Hematopoietic multipotent progenitor cell treated with erythropoietin and hydrocortisone succinate and interleukin-3 and kit ligand, for 8 days (in vitro differentiated cells): Measurements from ENCODE around the gene PRR15.

Source experiments
- DNase-seq: peaks from one replicate; pipeline ENCODE4 v3.0.0-alpha.2; 2015

The PRR15 gene

DNA sequence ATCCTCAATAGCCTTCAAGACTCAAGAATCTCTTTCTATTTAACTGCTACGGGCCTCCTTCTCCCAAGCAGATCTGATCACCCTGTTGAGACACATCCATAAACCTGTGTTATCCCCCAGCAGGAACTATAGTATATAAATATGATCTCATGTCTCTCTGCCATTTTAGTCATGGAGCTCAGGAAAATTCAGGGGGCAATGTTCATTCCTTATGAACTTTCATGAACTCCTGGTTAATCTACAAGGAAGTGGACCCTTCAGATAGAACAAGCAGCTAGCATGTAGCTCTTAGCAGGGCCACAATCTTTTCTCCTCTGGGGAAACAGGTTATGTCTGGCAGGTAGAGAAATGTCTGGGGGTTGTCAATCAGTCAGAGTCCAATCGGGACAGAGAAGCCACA lies 8.9 kb downstream of the PRR15 start:
- DNase-seq: no peak

DNA sequence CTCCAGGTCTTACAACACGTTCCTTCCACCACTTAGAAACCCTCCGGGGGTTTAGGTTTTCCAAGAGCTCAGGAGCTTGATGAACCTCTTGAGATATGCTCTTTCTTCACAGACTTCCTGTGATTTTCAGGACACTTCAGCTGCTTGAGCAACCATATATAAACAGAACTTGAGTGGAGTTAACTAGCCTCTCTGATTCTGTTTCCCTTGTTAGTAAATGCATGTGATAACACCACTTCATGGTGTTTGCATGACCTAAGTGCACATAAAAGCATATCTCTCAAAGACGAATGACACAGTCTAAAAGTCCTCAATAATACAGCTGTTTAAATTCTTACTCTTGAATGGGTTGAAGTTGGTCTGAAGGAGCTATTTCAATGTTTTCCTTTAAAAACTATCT lies 9.9 kb downstream of the PRR15 start:
- no peak for DNase-seq

DNA sequence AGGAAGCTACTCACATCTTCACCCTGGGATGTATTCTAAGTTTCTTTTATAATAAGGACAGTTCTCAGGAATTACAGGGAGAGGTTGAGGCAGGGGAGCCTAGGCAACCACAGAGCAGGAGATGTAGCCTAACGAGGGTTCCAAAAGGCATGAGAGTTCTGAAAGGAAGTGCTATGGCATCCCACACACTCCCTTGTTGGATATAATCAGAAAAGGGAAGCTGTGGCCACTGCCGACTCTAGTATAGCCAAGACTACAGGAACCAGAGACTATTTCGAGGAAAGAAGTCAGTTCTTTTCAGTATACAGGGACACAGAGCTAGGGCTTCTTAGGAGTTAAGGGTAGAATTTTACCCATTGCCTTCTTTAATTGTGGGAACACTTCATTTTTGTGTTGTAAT lies 11.0 kb downstream of the PRR15 start:
- no peak for DNase-seq

DNA sequence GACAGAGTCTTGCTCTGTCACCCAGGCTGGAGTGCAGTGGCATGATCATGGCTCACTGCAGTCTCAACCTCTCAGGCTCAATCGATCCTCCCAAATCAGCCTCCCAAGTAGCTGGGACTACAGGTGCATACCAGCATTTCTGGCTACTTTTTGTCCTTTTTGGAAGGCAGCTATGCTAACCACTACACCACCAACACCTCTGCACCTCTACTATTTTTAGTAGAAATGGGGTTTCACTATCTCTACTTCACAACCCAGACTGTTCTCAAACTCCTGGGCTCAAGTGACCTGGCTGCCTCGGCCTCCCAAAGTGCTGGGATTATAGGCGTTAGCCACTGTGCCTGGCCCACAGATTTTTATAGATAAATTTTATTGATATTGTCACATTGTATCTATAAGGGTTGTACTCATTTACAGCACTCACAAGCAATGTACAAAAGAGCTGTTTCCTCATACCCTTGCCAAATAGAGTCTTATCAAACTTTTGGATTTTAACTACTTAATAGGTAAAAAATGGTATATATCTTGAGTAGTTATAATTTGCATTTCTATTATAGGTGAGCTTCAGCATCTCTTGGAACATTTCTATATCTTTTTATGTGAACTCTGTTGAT lies 23.7 kb downstream of the PRR15 start:
- no peak for DNase-seq

DNA sequence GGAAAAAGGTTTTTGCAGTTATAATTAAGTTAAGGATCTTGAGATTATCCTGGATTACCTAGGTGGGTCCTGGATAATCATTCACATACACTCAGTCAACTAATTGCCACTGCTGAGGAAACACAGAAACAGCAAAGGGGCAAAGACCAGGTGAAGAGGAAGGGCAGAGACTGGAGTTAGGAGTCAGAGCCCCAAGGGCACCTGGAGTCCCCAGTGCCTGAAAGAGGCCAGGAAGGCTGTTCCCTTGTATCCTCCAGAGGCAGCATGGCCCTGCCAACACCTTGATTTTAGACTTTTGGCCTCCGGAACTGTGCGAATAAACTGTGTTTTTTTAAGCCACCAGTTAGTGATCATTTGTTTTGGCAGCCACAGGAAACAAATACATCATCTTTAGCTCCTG lies 24.6 kb downstream of the PRR15 start:
- no peak for DNase-seq

DNA sequence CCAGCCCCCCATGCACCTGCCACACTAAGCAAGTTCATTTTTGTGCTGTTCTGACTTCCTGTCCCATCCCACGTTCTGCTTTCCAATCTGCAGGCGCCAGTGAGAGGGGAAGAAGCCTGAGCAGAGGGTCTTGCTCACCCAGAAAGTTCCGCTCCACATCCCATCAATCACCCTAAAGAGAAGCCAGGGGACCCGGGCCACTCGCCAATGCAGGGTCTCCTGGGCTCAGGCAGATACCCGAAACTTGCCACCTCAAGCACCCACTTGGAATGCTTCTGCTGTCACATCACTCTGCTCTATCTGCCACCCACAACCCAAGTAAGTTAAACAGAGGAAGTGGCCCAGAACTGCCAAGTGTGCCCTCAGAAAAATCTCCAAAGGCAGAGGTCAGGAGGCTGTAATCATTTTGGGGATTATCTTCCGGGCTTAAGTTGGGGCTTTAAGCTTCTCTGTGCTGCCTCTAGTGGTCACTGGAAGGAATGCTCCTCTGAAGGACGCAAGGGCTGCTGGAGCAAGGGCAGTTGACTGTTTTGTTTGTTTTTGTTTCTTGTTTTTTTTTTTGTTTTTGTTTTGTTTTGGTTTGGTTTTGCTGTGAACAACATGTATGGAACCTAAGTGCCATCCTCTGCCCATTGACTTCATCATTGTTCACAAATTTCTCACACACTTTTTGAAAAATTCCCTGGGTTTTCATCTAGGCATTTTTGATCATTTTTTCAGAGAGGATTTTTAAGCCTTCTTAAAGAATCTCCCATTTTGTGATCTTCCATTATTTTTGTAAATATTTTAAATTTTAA lies 25.5 kb downstream of the PRR15 start:
- DNase-seq: peak; percentile 79

DNA sequence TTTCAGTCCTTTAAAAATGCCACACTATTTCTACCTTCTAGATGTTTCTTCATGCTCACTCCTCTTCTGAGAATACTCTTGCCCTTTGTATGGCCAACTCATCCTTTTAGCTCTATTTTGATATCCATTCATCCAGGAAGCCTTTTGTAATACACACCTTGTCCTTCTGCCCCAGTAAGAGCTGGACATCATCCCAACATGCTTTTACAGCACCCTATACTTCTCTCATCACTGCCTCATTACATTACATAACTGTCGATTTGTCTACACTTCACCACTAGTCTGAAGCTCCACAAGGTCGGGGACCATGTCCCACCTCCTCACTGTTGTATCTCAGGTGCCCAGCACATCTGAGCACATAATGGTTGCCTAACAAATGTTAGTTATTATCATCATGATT lies 29.2 kb downstream of the PRR15 start:
- DNase-seq: no peak

DNA sequence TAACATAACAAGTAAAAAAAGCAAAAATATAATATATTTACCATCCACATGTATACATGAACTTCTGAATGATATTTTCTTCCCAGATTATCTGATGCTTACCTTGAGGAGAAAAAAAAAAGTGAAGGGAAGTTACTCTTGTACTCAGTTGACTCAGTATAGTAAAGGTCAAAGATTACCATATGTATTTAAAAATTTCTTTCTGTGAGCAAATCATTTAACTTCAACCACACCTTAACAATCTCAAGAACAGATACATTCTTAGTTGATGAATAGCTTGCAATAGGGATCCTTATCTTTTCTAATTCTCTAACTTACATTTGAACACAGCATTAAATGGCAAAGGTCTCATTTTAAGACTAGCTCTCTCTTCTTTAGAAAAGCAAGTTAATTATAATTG lies 29.8 kb downstream of the PRR15 start:
- no peak for DNase-seq

DNA sequence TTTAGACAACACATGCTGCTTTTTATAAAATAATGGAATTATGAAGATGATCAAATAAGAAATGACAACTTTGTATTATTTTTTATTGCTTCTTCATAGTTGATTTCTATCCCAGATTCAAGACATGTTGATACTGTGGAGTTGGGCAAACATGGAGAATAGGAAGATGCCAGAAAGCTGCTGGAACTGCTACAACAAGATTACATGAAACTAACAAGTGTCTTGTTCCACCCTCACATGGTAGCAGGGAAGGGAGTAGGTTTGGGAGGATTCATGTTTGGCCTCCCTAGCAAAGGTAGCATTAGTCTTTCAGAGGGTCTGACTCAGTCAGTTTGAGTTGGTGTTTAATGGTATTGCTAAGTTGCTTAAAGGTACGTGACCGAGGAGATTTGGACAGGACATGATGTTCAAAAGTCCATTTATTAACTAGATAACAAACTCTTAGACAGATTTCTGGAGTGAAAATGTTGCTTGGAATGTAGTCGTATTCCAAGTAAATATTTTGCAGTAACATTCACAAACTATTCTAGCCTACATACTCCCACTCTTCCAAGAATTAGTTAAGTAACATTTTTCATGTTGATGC lies 33.1 kb downstream of the PRR15 start:
- DNase-seq: no peak

DNA sequence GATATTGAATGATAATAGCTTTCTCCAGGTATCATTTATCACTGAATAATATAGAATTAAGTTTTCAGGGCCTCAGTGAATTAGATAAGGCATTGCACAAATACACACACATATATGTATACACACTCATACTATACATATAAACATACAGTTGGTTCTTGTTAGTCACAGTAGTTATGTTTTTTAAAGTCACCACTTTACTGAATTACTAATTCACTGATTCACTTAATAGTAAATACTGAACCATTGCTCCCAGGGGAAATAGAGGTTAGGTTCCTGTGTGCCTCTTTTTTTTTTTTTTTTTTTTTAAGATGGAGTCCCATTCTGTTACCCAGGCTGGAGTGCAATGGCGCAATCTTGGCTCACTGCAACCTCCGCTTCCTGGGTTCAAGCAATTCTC lies 33.6 kb downstream of the PRR15 start:
- DNase-seq: no peak

DNA sequence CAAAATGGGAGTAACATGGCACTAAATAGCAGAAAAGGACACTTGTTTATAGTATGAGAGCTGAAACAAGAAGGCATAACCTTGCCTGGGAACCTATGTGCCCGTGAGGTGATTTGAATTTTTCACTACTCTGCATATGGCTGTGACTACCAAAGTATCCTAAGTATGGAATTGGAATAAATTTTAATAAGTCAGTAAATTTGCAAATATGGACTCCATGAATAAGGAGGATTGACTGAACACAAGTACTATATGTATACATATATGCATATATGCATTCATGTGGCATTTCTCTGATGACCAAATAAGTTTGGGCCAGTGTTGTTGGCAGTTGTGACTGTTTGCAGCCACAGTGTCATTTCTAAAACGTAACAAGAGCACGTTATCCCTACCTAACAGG lies 34.5 kb downstream of the PRR15 start:
- DNase-seq: no peak

DNA sequence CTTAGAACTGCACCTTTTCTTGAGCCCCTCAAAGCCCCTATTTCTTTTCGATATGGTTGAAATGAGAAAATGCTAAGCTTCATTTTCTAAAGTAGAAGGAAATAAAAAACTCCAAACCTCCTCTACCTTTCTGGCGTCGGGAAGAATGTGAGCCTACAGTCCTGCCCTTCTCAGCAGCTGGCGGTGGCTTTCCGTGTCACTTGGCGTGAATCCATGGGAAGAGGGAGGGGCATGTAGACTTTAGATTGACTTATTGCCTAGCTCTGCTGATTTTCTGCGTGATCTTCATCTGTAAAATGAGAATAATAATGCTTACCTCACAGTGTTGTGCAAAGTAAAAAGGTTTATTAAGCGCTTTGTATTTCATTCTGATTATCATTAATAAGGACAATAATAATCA lies 35.0 kb downstream of the PRR15 start:
- DNase-seq: no peak

DNA sequence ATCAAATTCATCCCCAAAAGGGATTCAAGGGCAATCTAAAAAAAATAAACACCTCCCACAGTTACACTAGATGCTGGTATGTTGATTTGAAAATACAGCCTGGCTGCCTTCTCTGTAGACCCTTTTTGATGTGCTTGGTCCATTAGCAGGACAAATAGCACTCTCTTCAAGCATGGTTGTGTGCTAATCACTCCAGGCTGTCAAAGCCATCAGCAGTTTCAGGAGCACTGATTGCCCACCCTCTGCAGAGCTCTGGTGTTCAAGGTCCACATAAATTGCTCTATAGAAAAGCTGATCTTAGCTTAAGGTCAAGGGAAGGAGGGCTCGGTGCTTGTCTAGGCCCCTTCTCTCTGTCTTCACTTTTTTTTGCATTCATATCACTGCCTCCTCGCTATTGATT lies 35.4 kb downstream of the PRR15 start:
- no peak for DNase-seq

DNA sequence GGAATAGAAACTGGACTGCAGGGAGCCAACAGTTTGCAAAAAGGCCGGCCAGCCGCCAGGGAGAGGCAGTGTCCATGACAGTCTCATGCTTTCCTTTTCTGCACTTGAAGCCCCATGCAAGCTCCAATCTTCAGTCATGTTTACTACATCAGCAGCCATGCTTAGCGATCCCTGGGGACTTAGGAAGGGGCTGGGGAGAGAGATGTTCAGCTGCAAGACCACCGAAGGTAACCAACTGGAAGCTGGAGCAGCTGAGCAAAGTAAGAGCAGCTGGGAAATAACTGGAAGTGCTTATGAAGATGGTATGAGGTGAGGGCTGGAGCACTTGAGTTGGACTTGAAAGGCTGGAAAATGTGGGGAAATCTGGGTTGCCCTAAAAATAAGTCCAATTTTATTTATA lies 37.0 kb downstream of the PRR15 start:
- no peak for DNase-seq

DNA sequence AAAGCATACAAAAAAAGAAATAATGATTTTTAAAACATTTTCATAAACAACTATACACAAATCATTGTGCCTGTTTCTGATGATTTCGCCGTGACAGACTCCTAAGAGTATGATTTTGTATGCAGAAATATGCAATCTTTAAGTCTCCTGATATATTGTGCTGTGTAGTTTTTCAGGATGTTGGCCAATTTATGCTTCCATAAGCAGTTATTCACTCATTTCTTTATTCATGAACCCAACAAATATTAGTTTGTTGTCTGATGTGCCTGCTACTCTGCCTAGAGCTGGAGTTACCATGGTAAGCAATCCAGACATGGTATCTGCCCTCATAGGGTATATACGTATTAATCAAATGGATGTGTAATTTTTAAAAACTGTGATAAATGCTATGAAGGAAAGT lies 40.4 kb downstream of the PRR15 start:
- DNase-seq: no peak

DNA sequence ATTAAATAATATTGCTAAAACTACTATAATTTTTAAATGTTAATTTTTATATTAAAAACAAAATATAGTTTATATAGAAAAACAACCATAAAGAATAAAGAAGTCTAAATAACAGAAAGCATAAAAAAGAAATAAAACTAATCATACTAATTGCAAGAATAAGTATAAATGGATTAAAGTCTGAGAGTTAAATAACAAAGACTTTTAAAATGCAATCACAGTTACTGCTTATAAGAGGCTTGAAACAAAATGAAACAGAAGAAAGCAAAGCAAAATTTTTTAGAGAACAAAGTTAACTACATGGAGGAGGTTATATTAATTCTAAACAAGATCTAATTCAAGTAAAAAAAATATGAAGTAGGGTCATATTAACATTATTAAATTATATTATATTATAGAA lies 41.1 kb downstream of the PRR15 start:
- no peak for DNase-seq

DNA sequence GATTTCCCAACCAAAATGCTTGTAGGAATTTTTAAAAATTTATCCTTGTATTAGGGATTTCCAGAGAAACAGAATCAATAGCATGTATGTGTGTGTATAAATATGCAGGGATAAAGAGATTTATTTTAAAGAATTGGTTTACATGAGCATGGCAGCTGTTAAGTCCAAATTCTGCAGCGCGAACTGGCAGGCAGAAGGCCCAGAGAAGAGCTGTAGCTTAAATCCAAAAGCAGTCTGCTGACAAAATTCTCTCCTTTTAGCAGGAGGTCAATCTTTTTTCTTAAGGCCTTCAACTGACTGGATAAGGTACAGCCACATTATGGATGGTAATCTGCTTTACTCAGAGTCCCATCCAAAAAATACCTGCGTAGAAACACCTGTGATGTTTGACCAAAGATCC lies 42.0 kb downstream of the PRR15 start:
- DNase-seq: no peak

DNA sequence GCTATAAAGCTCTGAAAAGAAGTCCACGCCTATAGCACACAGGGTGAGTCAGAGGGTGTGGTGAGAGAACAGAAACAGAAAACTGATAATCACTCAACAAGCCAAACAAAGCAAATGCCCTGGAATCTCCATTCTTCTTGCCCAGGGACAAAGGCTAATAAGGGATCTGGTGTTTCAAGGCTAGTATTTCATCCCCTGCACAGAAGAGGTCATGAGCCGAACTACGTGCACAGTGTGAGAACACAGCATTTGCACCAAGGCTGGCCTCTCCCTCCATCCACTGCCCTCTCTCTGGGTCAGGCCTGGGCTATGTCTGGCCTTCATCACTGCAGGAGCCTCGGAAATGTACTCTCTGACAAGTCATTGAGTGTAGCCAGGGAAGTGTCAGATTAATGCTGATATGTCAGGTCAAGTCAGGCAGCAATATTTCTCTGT lies 42.7 kb downstream of the PRR15 start:
- DNase-seq: peak; percentile 80

DNA sequence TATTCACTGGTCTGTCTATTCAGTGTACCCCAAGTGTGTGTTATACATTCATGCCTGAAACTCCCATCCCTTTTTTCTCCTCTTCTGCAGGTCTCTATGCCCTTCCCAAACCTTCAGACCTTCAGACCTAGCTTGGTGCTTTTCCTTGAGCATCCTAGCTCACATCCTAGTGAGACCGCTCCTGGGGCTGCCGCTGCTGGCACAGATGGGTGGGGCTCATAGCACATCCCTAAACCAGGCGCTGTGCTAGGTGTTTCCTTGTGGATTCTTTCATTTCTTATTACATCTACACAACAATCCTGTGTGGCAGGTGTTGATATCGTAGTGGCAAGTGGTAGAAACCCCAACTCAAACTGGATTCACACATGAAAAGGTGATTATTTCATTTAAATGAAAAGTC lies 43.2 kb downstream of the PRR15 start:
- DNase-seq: no peak

DNA sequence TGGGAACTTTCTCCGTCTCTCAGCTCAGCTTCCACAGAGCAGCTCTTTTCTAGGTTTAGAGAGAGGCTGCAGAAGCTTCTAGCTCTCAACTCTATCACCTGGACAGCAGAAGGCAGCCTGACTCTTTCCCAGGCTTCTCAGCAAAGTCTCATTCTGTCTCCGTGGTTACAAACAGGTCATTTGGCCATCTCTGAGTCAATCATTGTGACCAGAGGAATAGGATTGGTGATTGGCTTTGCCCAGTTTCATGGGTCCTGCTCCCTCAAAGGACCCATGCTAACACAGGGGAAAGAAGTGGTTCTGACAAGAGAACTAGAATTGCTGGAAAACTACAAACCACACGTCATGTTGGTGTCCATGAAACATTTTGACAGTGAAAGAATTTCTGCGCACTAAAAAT lies 43.6 kb downstream of the PRR15 start:
- DNase-seq: no peak

DNA sequence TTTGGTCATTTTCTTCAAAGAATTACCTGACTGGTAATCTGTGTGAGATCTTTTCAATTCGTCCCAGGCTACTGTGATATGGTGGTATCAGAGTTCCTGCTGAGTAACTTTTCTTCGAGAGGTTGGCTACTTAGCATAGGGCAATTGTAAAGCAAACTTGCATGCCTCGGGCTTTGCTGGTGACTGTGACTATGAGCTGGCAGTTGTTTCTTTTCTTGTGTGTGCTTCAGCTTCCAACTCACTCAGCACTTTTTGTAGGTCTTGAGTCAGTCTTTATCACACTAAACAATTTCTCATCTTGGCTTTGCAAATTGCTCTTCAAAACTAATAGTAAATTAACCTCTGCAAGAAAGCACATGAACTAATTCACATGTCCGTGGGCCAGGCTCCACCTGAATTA lies 44.3 kb downstream of the PRR15 start:
- DNase-seq: no peak

DNA sequence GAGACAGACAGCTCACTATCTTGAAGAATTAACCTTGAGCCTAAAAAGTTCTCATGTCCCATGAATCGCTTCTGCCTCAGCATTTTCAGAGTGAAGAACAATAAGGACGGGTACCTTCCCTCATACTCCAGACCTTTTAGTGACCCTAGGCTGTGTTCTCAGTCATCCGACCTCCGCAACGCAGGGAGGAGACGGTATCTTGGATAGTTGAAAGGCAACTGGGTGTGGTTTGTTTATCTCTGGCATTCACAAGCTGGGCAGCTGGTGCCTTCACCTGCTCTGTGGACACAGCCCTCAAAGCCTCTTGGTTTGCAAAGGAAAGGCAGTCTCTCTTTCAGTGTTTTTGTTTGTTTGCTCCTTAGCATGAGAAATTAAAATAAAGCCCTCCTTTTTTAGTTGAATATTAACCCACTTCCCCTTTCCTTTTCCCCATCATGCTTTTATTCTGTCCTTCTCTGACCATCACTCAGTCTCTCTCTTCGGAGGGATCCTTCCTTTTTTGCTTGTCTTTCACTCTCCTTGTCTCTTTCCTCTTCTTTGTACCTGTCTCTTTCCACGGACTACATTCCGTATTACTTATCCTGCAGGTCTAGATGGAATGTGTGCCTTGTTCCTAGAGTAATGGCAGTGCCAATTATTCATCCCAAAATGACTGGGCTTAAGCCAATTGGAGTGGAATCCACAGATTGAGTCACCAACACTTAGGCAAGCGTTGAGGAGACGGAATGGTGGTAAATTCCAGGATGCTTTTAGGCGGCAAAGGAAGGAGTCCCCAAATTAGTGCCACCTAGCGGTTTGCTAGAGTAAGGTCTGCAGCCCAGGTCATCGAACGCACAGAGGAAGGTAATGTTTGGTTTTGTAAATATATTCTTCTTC lies 45.8 kb downstream of the PRR15 start:
- peak; percentile 66 for DNase-seq

DNA sequence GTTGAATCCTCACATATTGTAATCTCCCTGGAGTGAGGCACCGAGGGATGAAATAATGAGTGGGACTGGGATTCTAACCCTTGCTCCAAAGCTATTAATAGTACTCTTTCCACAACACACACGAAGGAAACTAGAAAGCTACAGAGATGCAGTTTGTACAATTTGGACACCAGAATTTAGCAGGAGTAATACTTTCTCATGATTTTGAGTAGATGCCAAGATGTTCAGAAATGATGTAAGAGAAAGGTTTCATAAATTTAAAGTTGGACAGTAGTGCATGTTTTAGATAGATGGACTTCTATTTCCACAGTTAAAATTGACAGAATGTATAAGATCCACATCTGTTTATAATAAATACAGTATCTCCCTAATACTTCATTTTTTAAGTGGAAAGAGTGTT lies 46.5 kb downstream of the PRR15 start:
- no peak for DNase-seq
